ENCODE results near the gene RANBP1. TPM values are rescaled to one million over a fixed set of nuclear protein-coding genes. Genes with fewer than 3 reads are reported as not detected.

The RANBP1 gene
- total RNA-seq, 2 donors from 2014 or later = 71.2 to 266 TPM

GRCh38 chr22:20140107-20140445, 24.2 kb downstream of the RANBP1 start:
- TF ChIP-seq, protein P1, sequence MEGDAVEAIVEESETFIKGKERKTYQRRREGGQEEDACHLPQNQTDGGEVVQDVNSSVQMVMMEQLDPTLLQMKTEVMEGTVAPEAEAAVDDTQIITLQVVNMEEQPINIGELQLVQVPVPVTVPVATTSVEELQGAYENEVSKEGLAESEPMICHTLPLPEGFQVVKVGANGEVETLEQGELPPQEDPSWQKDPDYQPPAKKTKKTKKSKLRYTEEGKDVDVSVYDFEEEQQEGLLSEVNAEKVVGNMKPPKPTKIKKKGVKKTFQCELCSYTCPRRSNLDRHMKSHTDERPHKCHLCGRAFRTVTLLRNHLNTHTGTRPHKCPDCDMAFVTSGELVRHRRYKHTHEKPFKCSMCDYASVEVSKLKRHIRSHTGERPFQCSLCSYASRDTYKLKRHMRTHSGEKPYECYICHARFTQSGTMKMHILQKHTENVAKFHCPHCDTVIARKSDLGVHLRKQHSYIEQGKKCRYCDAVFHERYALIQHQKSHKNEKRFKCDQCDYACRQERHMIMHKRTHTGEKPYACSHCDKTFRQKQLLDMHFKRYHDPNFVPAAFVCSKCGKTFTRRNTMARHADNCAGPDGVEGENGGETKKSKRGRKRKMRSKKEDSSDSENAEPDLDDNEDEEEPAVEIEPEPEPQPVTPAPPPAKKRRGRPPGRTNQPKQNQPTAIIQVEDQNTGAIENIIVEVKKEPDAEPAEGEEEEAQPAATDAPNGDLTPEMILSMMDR (IDR thresholded peaks at IDR 0.05) = no peak
- H3K9ac ChIP-seq (ENCODE audit: low read depth in 2 of 2, low read length in 2 of 2) = no peak overlapping the region
- H3K27ac ChIP-seq = no peak overlapping the region
- H3K4me1 ChIP-seq = no peaks in the 10 kb centered on the region
- H3K36me3 ChIP-seq = no peaks in the 10 kb centered on the region
- intact Hi-C loops (cut with DNase I) = no loop called here
- H3K27me3 ChIP-seq = no peaks in the 10 kb centered on the region
- H3K4me3 ChIP-seq = no peak overlapping the region
- DNase-seq = no peak
- H3K9me3 ChIP-seq = no peaks in the 10 kb centered on the region

DNA sequence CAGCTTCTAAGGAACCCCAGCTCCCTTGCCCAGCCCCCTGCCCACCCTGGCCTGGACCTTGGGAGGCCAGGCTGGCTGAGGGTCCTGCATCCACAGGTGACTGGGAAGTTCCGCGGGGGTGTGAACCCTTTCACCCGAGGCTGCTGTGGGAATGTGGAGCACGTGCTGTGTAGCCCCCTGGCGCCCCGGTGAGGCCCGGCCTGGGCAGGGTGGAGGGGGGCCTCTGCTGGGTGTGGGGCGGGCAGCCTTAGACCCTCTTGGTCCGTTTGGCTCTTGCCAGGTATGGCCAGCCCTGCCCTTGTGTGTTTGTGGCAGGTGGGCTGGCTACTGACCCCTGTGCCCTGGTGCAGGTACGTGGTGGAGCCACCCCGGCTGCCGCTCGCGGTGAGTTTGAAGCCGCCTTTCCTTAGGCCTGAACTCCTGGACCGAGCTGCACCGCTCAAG, 24.6 kb downstream of the RANBP1 start:
- H3K4me3 ChIP-seq = no peak overlapping the region
- DNase-seq = no peak
- no peaks in the 10 kb centered on the region for H3K9me3 ChIP-seq
- no peak overlapping the region for H3K27ac ChIP-seq
- TF ChIP-seq, protein P1 (IDR thresholded peaks at IDR 0.05) = no peak
- intact Hi-C loops (cut with DNase I) = no loop called here
- no peaks in the 10 kb centered on the region for H3K36me3 ChIP-seq
- H3K9ac ChIP-seq (ENCODE audit: low read depth in 2 of 2, low read length in 2 of 2) = no peak overlapping the region
- no peaks in the 10 kb centered on the region for H3K27me3 ChIP-seq
- H3K4me1 ChIP-seq = no peaks in the 10 kb centered on the region

DNA sequence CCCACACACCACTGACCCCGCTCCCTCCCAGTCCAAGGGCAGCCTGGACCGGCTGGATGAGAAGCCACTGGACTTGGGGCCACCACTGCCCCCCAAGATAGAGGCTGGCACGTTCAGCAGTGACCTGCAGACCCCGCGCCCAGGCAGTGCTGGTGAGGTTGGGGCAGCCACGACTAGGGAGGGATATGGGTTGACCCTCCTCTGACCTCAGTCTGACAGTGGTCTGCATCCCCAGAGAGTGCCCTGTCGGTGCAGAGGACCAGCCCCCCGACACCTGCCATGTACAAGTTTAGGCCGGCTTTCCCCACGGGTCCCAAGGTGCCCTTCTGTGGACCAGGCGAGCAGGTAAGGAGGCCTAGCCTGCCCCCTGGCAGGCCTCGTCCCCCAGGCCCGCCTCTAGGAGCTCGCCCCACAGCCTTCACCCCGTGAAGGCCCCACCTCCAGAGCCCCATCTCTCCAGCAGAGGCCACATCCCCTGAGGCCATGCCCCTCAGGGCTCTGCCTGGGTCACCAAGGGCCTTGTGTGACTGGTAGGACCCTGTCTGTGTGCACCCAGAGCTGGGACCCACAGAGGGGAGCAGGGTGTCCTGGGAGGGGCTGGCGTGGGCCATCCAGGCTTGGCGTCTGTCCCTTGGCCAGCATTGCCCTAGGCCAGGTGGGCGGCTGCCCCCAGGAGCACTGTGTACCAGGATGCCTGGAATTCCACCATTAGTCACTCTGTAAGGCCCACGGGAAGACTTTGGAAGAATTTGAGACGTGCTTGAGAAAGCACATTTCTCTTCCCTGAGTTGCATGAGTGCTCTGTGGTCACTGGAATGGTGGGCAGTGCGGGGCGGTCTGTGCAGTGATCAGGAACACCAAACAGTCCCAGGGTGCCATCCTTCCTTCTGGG, 25.5 kb downstream of the RANBP1 start:
- no peaks in the 10 kb centered on the region for H3K9me3 ChIP-seq
- H3K4me1 ChIP-seq = no peaks in the 10 kb centered on the region
- no peaks in the 10 kb centered on the region for H3K36me3 ChIP-seq
- no peak for DNase-seq
- no peak overlapping the region for H3K27ac ChIP-seq
- intact Hi-C loops (cut with DNase I) = no loop called here
- no peak overlapping the region for H3K4me3 ChIP-seq
- no peaks in the 10 kb centered on the region for H3K27me3 ChIP-seq
- no peak overlapping the region for H3K9ac ChIP-seq (ENCODE audit: low read depth in 2 of 2, low read length in 2 of 2)
- TF ChIP-seq, protein P1 (IDR thresholded peaks at IDR 0.05) = no peak

- H3K36me3 ChIP-seq = no peaks in the 10 kb centered on the region
Measured at GRCh38 chr22:20142711-20143621, 27.1 kb downstream of the RANBP1 start.

More at GRCh38 chr22:20142711-20143621, 27.1 kb downstream of the RANBP1 start:
- Histone ChIP-seq H3K4me3 (no peak overlapping the region), H3K9me3 (no peaks in the 10 kb centered on the region), H3K4me1 (no peaks in the 10 kb centered on the region), H3K27me3 (no peaks in the 10 kb centered on the region), H3K9ac (ENCODE audit: low read depth in 2 of 2, low read length in 2 of 2) (no peak overlapping the region), H3K27ac (no peak overlapping the region)
- TF ChIP-seq, protein P1 (IDR thresholded peaks at IDR 0.05) = no peak
- intact Hi-C loops (cut with DNase I) = no loop called here
- DNase-seq = no peak
